Astrocyte (in vitro differentiated cells and primary cell): ENCODE results near the gene TTC7B. TPM values are rescaled to one million over a fixed set of nuclear protein-coding genes. Genes with fewer than 3 reads are reported as not detected.

Experiments
- DNase-seq: peaks from one replicate; pipeline ENCODE4 v3.0.0-alpha.2; 2010; ENCODE audit warnings: low read depth
- FAIRE-seq: peaks from 2 replicates; lab custom pipeline; 2011; peaks lifted over from hg19 to GRCh38; lab: Jason Lieb, UNC
- H2AFZ ChIP-seq: 2 replicates; pipeline ENCODE4 v1.6.0; 2012; ENCODE audit warnings: low read depth, low read length, inconsistent platforms
- H3K27ac ChIP-seq: 2 replicates; pipeline ENCODE4 v1.5.1; 2011; ENCODE audit warnings: low read depth, low read length, inconsistent platforms
- H3K27me3 ChIP-seq: 2 replicates; pipeline ENCODE4 v1.6.0; 2011; ENCODE audit warnings: low read length, inconsistent platforms; ENCODE audit not compliant: insufficient read depth
- H3K36me3 ChIP-seq: 2 replicates; pipeline ENCODE4 v1.5.1; 2011; ENCODE audit warnings: low read length, inconsistent platforms; ENCODE audit not compliant: insufficient read depth
- H3K4me1 ChIP-seq: 2 replicates; pipeline ENCODE4 v1.5.1; 2011; ENCODE audit warnings: low read length, inconsistent platforms; ENCODE audit not compliant: insufficient read depth
- H3K4me2 ChIP-seq: 2 replicates; pipeline ENCODE4 v1.6.0; 2012; ENCODE audit warnings: low read length, inconsistent platforms
- H3K4me3 ChIP-seq: 2 replicates; pipeline ENCODE4 v1.5.1; 2011; ENCODE audit warnings: low read depth, mild to moderate bottlenecking, low read length, inconsistent platforms; ENCODE audit not compliant: insufficient read depth
- H3K79me2 ChIP-seq: 2 replicates; pipeline ENCODE4 v1.6.0; 2012; ENCODE audit warnings: mild to moderate bottlenecking, low read length, inconsistent platforms; ENCODE audit not compliant: insufficient read depth
- H3K9ac ChIP-seq: 2 replicates; pipeline ENCODE4 v1.6.0; 2012; ENCODE audit warnings: mild to moderate bottlenecking, low read length, inconsistent platforms
- H3K9me3 ChIP-seq: 2 replicates; pipeline ENCODE4 v1.5.1; 2012; ENCODE audit warnings: low read depth, mild to moderate bottlenecking, low read length, inconsistent platforms; ENCODE audit not compliant: insufficient read depth
- H4K20me1 ChIP-seq: 2 replicates; pipeline ENCODE4 v1.6.0; 2012; ENCODE audit warnings: low read length, inconsistent platforms; ENCODE audit not compliant: insufficient read depth
- H3K27ac Mint-ChIP-seq: one replicate; pipeline ENCODE4 v1.8.0; 2021; ENCODE audit warnings: mild to moderate bottlenecking, mixed read lengths; ENCODE audit not compliant: unreplicated experiment
- H3K27me3 Mint-ChIP-seq: one replicate; pipeline ENCODE4 v1.8.0; 2021; ENCODE audit warnings: low read depth, mixed read lengths; ENCODE audit not compliant: unreplicated experiment
- H3K36me3 Mint-ChIP-seq: one replicate; pipeline ENCODE4 v1.8.0; 2021; ENCODE audit warnings: low read depth, mixed read lengths; ENCODE audit not compliant: unreplicated experiment
- H3K4me1 Mint-ChIP-seq: one replicate; pipeline ENCODE4 v1.8.0; 2021; ENCODE audit warnings: low read depth, mixed read lengths; ENCODE audit not compliant: unreplicated experiment
- H3K4me3 Mint-ChIP-seq: one replicate; pipeline ENCODE4 v1.8.0; 2021; ENCODE audit warnings: mild to moderate bottlenecking, moderate library complexity, mixed read lengths; ENCODE audit not compliant: unreplicated experiment
- H3K9me3 Mint-ChIP-seq: one replicate; pipeline ENCODE4 v1.8.0; 2021; ENCODE audit warnings: mild to moderate bottlenecking, mixed read lengths; ENCODE audit not compliant: unreplicated experiment
- CTCF ChIP-seq: IDR thresholded peaks from 2 replicates; pipeline ENCODE4 v1.5.1; 2011; ENCODE audit warnings: low read depth, mild to moderate bottlenecking, inconsistent platforms, low read length, moderate library complexity; ENCODE audit not compliant: insufficient read depth
- EZH2 ChIP-seq: IDR thresholded peaks from 2 replicates; pipeline ENCODE4 v1.6.1; 2012; ENCODE audit warnings: mild to moderate bottlenecking, low read length, inconsistent platforms; ENCODE audit not compliant: insufficient read depth
- total RNA-seq: library from RNA; stranded (reverse); gene quantifications from 2 replicates; pipeline ENCODE4 v1.2.1, GENCODE V29; 2021

TTC7B gene
- total RNA-seq, 1 donor from 2014 or later = 42.1 TPM

GRCh38 chr14:90561920-90562319, 254.3 kb downstream of the TTC7B start:
- no peaks in the 10 kb centered on the region for H3K4me1 ChIP-seq
- no peak overlapping the region for H3K4me3 ChIP-seq
- H4K20me1 ChIP-seq = peaks cover 6% of the 10 kb centered on the region
- H3K9me3 ChIP-seq = no peaks in the 10 kb centered on the region
- Mint-ChIP-seq H3K27ac (no peak overlapping the region), H3K4me1 (no peaks in the 10 kb centered on the region), H3K27me3 (peaks cover 7% of the 10 kb centered on the region), H3K4me3 (no peak overlapping the region), H3K9me3 (no peaks in the 10 kb centered on the region), H3K36me3 (peaks cover 7% of the 10 kb centered on the region)
- H2AFZ ChIP-seq = no peak overlapping the region
- no peaks in the 10 kb centered on the region for H3K36me3 ChIP-seq
- H3K79me2 ChIP-seq = no peaks in the 10 kb centered on the region
- DNase-seq (no peak), FAIRE-seq (no peak)
- no peaks in the 10 kb centered on the region for H3K27me3 ChIP-seq
- no peak overlapping the region for H3K27ac ChIP-seq
- no peak for TF ChIP-seq EZH2
- no peak for TF ChIP-seq CTCF
- no peak overlapping the region for H3K9ac ChIP-seq
- no peak overlapping the region for H3K4me2 ChIP-seq

- Mint-ChIP-seq H3K4me1 (peaks cover under 1% of the 10 kb centered on the region), H3K27ac (no peak overlapping the region), H3K27me3 (peaks cover 7% of the 10 kb centered on the region), H3K4me3 (no peak overlapping the region), H3K36me3 (peaks cover 7% of the 10 kb centered on the region), H3K9me3 (no peaks in the 10 kb centered on the region)
- no peaks in the 10 kb centered on the region for H3K36me3 ChIP-seq
- H4K20me1 ChIP-seq = peaks cover 9% of the 10 kb centered on the region
- FAIRE-seq (no peak), DNase-seq (no peak)
- H3K27ac ChIP-seq = no peak overlapping the region
- H3K4me1 ChIP-seq = peaks cover 4% of the 10 kb centered on the region
- H3K27me3 ChIP-seq = no peaks in the 10 kb centered on the region
- no peaks in the 10 kb centered on the region for H3K9me3 ChIP-seq
- no peaks in the 10 kb centered on the region for H3K79me2 ChIP-seq
- H3K9ac ChIP-seq = no peak overlapping the region
- no peak overlapping the region for H2AFZ ChIP-seq
- TF ChIP-seq CTCF (no peak), EZH2 (no peak)
- no peak overlapping the region for H3K4me3 ChIP-seq
- H3K4me2 ChIP-seq = no peak overlapping the region
These were observed 255.2 kb downstream of the TTC7B start for GRCh38 chr14:90560991-90561390.

GRCh38 chr14:90560558-90560957, 255.7 kb downstream of the TTC7B start:
- Mint-ChIP-seq H3K27ac (no peak overlapping the region), H3K27me3 (peaks cover 8% of the 10 kb centered on the region), H3K9me3 (no peaks in the 10 kb centered on the region), H3K36me3 (peaks cover 7% of the 10 kb centered on the region), H3K4me1 (peaks cover 4% of the 10 kb centered on the region), H3K4me3 (no peak overlapping the region)
- Histone ChIP-seq H2AFZ (no peak overlapping the region), H3K9ac (no peak overlapping the region), H3K4me3 (no peak overlapping the region), H3K9me3 (no peaks in the 10 kb centered on the region), H3K4me1 (peaks cover 7% of the 10 kb centered on the region), H3K27me3 (no peaks in the 10 kb centered on the region), H4K20me1 (peaks cover 9% of the 10 kb centered on the region), H3K36me3 (no peaks in the 10 kb centered on the region), H3K27ac (no peak overlapping the region), H3K79me2 (no peaks in the 10 kb centered on the region), H3K4me2 (no peak overlapping the region)
- DNase-seq (no peak), FAIRE-seq (no peak)
- TF ChIP-seq CTCF (no peak), EZH2 (no peak)
